Mammary epithelial cell (primary cell): ENCODE data around the gene STRN4.
"Not testable (repeated sequence)": the region's sequence is repeated elsewhere in the genome, so short reads cannot be mapped to it uniquely, and the experiment has no call there.

ENCODE experiments used
- CTCF ChIP-seq, 2 donors: IDR thresholded peaks in 1 of 2; conservative IDR thresholded peaks in 1 of 2; 2 replicates each; pipeline ENCODE4 v1.5.1; 2011 to 2012; ENCODE audit warnings: inconsistent platforms in 2 of 2, low read length in 2 of 2, mild to moderate bottlenecking in 2 of 2, control low read depth in 1 of 2, low read depth in 1 of 2; ENCODE audit not compliant: insufficient read depth in 1 of 2; ENCODE audit errors: extremely low read depth in 1 of 2
- EZH2 ChIP-seq: IDR thresholded peaks from 2 replicates; pipeline ENCODE4 v1.6.1; 2012; ENCODE audit warnings: low read length, inconsistent platforms, borderline replicate concordance

DNA sequence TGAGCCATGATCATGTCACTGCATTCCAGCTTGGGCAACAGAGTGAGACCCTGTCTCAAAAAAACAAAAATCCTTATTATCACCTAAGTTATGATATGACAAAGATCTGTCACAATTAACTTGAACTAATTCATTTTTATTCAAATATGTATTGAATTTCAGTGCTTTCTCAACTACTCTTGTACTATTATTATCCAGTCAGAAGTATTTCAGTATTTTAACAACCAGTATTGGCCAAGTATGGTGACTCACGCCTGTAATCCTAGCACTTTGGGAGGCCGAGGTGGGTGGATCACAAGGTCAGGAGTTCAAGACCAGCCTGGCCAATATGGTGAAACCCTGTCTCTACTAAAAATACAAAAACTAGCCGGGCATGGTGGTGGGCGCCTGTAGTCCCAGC is 14.6 kb upstream of the STRN4 start:
- not testable (repeated sequence) for TF ChIP-seq EZH2; CTCF (conservative IDR thresholded peaks at IDR 0.05 in 1 of 2, IDR thresholded peaks at IDR 0.05 in 1 of 2; ENCODE audit: extremely low read depth in 1 of 2, insufficient read depth in 1 of 2, low read depth in 1 of 2, low read length in 2 of 2)
